Daoy (cell line): ENCODE data around the gene PRTN3. TPM values are rescaled to one million over a fixed set of nuclear protein-coding genes. Genes with fewer than 3 reads are reported as not detected.
"Not testable (repeated sequence)": the region's sequence is repeated elsewhere in the genome, so short reads cannot be mapped to it uniquely, and the experiment has no call there.

Experiments used
- DNase-seq: peaks from one replicate; pipeline ENCODE4 v3.0.0-alpha.2; 2015; ENCODE audit warnings: low read depth
- total RNA-seq: library from RNA; depleted of rRNA; stranded (reverse); fragments of >200 nt; shearing (Covaris generic); gene quantifications from 2 replicates; pipeline ENCODE4 v1.2.3, GENCODE V29; 2014

Gene PRTN3
- total RNA-seq, 1 experiment from 2014 or later = not detected

GRCh38 chr19:881385-882071 lies 40.7 kb downstream of the PRTN3 start:
- DNase-seq = no peak

GRCh38 chr19:882871-883497 lies 42.2 kb downstream of the PRTN3 start:
- no peak for DNase-seq

- peak; percentile 80 for DNase-seq
Measured at GRCh38 chr19:883661-884211, 42.9 kb downstream of the PRTN3 start.

- DNase-seq = no peak
Measured at GRCh38 chr19:884420-885211, 43.8 kb downstream of the PRTN3 start.

- DNase-seq = no peak
Measured at GRCh38 chr19:885536-886224, 44.9 kb downstream of the PRTN3 start.

- DNase-seq = no peak
Measured at GRCh38 chr19:887072-887471, 46.3 kb downstream of the PRTN3 start.

- no peak for DNase-seq
Measured at GRCh38 chr19:887599-887998, 46.8 kb downstream of the PRTN3 start.

- DNase-seq = no peak
Measured at GRCh38 chr19:888581-889385, 48.0 kb downstream of the PRTN3 start.

GRCh38 chr19:889662-890295 lies 49.0 kb downstream of the PRTN3 start:
- DNase-seq = no peak

- DNase-seq = no peak
Measured at GRCh38 chr19:890831-891230, 50.0 kb downstream of the PRTN3 start.

GRCh38 chr19:891421-892200 lies 50.8 kb downstream of the PRTN3 start:
- DNase-seq = not testable (repeated sequence)

- no peak for DNase-seq
Measured at GRCh38 chr19:892243-892893, 51.6 kb downstream of the PRTN3 start.

- DNase-seq = peak; percentile 95
Measured at GRCh38 chr19:892894-893689, 52.3 kb downstream of the PRTN3 start, which contains the start of the genes MED16 and RNU6-9. TSS of gene MED16 (minus strand) at chr19:893187. CDS start at chr19:891131, 2,056 bp downstream. TSS of gene RNU6-9 (plus strand) at chr19:893484.

- DNase-seq = no peak
Measured at GRCh38 chr19:896434-896833, 55.6 kb downstream of the PRTN3 start.

- no peak for DNase-seq
Measured at GRCh38 chr19:896999-897398, 56.2 kb downstream of the PRTN3 start.

- DNase-seq = no peak
Measured at GRCh38 chr19:897442-898039, 56.7 kb downstream of the PRTN3 start.
